Stimulated activated CD8-positive, alpha-beta memory T cell treated with anti-CD3 and anti-CD28 coated beads, Interleukin-4, amount 100 ng/mL, for 48 hours (primary cell): ENCODE measurements around the gene MGST2.
"Not testable (repeated sequence)": the region's sequence is repeated elsewhere in the genome, so short reads cannot be mapped to it uniquely, and the experiment has no call there.

Experiments used
- DNase-seq: peaks from one replicate; pipeline ENCODE4 v3.0.0-alpha.2; 2020

The MGST2 gene

GRCh38 chr4:139665690-139666529, at the start of gene MGST2:
TSS of gene MGST2 (plus strand) at chr4:139665819. CDS start at chr4:139666020, 201 bp downstream.
- DNase-seq: peak; percentile 53

- DNase-seq: no peak
Measured at GRCh38 chr4:139617702-139618490, 47.7 kb upstream of the MGST2 start.

DNA sequence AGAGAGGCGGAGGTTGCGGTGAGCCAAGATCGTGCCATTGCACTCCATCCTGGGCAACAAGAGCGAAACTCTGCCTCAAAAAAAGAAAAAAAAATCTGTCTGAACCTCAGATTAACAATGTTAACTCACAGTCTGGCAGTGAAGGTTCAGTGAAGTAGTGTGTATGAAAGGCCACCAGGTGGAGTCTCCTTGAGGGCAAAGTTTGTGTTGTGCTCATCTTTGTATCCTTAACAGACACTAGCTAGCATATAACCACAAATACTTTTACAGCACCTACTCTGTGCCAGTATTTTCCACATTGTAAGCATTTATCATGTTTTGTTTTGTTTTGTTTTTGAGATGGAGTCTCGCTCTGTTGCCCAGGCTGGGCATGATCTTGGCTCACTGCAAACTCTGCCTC, 46.0 kb upstream of the MGST2 start:
- no peak for DNase-seq

- DNase-seq: no peak
Measured at GRCh38 chr4:139622901-139623381, 42.7 kb upstream of the MGST2 start.

GRCh38 chr4:139624441-139625092, 41.1 kb upstream of the MGST2 start:
- DNase-seq: no peak

GRCh38 chr4:139625093-139625455, 40.5 kb upstream of the MGST2 start:
- DNase-seq: no peak

- DNase-seq: no peak
Measured at GRCh38 chr4:139625482-139625881, 40.1 kb upstream of the MGST2 start.

DNA sequence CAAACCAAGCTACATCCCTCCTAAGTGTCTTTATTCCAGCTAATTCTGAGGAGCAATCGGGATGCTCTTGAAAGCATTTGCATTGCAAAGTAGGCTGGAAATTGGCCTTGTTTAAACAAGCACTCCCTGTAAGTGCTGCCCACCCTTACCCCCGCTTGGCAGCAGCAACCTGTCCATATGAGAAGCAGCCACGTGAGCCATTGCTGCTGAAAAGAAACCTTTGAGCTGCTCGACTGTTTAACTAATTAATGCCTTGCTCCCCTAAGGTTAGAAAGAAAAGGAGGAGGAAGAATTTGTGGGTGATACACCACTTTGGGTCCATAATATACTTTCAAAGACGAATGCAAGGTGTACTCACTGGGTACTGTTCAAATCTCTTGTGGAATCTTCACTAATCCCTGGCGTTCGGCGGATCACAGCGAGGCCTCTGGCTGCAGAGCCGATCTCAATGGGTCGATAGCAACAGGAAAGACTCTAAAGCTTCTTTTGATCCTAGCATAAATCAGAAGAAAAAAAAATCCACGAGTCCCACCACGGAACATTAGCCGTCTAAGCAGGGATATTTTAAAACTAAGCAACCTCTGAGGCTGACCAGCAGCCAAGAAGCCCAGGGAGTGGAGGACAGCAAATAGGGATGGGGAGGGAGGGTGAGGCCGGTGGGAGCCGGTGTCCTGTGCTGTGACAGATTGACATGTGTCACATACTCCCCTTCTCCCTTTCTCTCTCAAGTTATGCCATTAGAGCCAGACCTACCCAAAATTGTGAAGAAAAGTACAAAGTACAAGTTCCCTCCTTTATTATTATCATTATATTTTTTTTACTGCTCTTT, 37.2 kb upstream of the MGST2 start:
- no peak for DNase-seq

DNA sequence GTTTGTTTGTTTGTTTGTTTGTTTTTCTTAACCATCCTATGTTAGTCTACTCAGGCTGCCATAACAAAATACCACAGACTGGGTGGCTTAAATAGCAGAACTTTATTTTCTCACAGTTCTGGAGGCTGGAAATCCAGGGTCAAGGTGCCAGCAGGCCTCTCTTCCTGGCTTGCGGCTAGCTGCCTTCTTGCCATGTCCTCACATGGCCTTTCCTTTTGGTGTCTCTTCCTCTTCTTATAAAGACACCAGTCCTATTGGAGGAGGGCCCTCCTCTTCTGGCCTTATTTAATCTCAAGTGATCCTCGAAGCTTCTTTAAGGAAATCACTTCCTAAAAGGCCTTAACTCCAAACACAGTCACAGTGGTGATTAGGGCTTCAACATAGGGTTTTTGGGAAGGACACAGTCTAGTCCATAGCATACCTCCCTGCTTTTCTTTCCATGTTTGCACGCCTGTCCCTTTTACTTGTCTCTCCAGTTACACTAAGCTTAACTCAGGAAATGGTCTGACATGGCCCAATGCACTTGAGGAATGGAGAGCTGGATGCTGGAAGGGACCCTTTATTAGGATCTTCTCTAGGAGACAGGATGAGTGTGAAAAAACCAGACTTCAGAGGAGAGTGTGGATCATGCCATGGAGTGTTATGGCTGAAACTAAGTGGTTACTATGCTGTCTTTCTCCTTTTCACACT, 36.0 kb upstream of the MGST2 start:
- no peak for DNase-seq

- no peak for DNase-seq
Measured at GRCh38 chr4:139630126-139630495, 35.5 kb upstream of the MGST2 start.

GRCh38 chr4:139630991-139631390, 34.6 kb upstream of the MGST2 start:
- no peak for DNase-seq

DNA sequence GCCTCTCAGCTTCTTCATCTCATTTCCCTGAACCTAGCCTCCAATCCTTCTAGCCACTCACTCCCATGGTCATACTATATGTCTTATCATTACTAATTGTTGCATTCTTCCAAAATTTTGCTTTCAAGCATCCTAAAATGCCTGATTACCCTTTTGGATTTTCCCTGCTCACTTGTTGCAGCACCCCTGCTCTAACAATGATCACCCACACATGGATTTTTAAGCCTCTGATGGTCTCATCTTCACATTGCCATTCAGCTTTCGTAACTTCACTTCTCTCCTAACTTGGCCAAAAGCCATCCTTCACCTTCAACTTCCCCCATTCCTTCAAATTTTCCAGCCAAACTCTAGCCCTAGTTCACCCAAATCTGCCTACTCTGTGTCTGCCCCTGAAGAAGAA, 33.8 kb upstream of the MGST2 start:
- DNase-seq: no peak

DNA sequence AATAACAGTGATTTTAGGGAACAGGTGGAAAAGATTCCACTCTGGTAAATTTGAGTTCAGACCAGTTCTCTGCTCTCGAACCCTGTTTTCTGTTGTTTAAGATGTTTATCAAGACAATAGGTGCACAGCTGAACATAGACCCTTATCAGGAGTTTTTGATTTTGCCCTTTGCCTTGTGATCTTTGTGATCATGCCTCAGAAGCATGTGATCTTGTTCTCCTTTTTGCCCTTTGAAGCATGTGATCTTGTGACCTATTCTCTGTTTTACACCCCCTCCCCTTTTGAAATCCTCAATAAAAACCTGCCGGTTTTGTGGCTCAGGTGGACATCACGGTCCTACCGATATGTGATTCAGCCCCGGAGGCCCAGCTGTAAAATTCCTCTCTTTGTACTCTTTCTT, 32.9 kb upstream of the MGST2 start:
- not testable (repeated sequence) for DNase-seq

DNA sequence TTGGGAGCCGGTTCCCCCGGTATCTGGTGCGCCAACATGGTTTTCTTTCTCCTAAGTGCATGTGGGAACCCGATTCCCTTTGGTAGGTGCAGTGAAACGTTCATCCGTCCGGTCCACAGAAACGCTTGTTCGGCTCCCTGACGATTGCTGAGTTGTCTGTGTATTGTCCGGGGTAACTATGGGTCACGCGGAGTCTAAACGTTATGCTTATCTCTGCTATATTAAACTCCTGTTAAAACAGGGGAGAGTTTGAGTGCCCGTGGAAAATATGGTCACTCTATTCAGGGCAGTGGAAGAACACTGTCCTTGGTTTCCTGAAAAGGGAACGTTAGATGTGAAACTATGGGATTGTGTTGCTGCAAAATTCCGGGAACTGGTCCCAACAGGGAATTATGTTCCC, 32.4 kb upstream of the MGST2 start:
- no peak for DNase-seq

- DNase-seq: no peak
Measured at GRCh38 chr4:139633661-139634060, 32.0 kb upstream of the MGST2 start.

GRCh38 chr4:139635966-139636365, 29.7 kb upstream of the MGST2 start:
- no peak for DNase-seq

DNA sequence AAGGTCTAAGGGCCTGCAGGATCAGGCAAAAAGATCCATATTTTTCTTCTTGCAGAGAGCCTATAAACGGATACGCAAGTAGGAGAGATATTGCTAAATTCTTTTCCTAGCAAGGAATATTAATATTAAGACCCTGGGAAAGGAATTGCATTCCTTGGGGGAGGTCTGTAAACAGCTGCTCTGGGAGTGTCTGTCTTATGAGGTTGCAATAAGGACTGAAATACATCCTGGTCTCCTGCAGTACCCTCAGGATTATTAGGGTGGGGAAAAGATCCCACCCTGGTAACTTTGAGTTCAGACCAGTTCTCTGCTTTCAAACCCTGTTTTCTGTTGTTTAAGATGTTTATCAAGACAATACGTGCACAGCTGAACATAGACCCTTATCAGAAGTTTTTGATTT, 27.3 kb upstream of the MGST2 start:
- not testable (repeated sequence) for DNase-seq

DNA sequence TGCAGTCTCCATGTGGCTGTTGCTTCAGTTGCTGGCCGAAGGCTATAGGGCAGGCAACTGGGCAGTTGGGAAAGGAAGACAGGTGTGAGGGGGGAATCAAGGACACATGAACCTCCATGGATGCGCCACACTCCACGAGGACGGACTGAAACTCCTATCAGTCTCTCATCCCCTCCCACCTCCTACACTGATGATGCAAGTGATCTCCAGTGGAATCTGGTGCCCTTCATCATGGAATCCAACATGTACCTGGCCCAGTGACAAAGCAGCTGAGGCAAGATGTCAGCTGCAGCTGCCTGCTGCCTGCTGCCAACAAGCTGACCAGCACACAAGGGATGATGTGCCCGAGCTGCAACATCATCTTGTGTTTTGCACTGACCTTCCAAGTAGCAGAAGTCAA, 26.0 kb upstream of the MGST2 start:
- no peak for DNase-seq

- no peak for DNase-seq
Measured at GRCh38 chr4:139641218-139641617, 24.4 kb upstream of the MGST2 start.

DNA sequence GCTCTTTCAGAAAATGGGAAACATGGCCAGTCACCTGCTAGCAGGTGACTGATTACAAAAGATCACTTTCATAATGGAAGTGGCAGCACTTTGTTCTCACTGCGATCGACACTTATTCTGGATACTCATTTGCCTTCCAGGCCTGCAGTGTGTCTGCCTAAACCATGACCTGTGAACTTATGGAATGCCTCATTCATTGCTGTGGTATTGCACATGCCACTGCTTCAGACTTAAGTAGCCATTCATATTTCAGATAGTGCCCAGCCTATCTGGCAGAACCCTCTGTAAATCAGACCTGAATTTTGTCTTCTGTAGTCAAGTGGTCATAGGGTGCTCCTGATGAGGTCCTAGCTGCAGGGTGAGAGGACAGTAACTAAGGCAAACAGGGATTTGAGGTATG, 23.3 kb upstream of the MGST2 start:
- no peak for DNase-seq

- no peak for DNase-seq
Measured at GRCh38 chr4:139643042-139643895, 22.4 kb upstream of the MGST2 start.
